HG03378 (cell line): ENCODE data around the gene FASTK.
A peak's percentile ranks its signal among the peaks of the same experiment; 100 is the strongest.
"Not testable (repeated sequence)": the region's sequence is repeated elsewhere in the genome, so short reads cannot be mapped to it uniquely, and the experiment has no call there.

Source experiments
- ATAC-seq: cut with Tn5 transposase; IDR thresholded peaks from one replicate; pipeline ENCODE4 v1.9.1; 2021; ENCODE audit warnings: mild to moderate bottlenecking, moderate library complexity; ENCODE audit not compliant: unreplicated experiment

The FASTK gene

GRCh38 chr7:151032936-151033863 lies 47.4 kb downstream of the FASTK start:
- no peak for ATAC-seq

- no peak for ATAC-seq
These were observed 49.6 kb downstream of the FASTK start for GRCh38 chr7:151031011-151031410.

GRCh38 chr7:151028948-151029501 lies 51.6 kb downstream of the FASTK start:
- ATAC-seq, result no peak

- peak; percentile 94 for ATAC-seq
These were observed 52.3 kb downstream of the FASTK start, which contains the start of gene ABCB8 for GRCh38 chr7:151028131-151028947. Gene ABCB8 (plus strand): TSS chr7:151028450. CDS start chr7:151028516, 66 bp downstream.

- ATAC-seq, result not testable (repeated sequence)
These were observed 52.9 kb downstream of the FASTK start for GRCh38 chr7:151027728-151028130.

GRCh38 chr7:151026771-151027727 lies 53.6 kb downstream of the FASTK start:
- ATAC-seq, result not testable (repeated sequence)
